NCI-H510A (cell line): ENCODE measurements around the gene THAP4.
"Not testable (repeated sequence)": the region's sequence is repeated elsewhere in the genome, so short reads cannot be mapped to it uniquely, and the experiment has no call there.

Source experiments
- DNase-seq: peaks from one replicate; lab custom pipeline; 2025; lab: John Stamatoyannopoulos, UW

Gene THAP4

DNA sequence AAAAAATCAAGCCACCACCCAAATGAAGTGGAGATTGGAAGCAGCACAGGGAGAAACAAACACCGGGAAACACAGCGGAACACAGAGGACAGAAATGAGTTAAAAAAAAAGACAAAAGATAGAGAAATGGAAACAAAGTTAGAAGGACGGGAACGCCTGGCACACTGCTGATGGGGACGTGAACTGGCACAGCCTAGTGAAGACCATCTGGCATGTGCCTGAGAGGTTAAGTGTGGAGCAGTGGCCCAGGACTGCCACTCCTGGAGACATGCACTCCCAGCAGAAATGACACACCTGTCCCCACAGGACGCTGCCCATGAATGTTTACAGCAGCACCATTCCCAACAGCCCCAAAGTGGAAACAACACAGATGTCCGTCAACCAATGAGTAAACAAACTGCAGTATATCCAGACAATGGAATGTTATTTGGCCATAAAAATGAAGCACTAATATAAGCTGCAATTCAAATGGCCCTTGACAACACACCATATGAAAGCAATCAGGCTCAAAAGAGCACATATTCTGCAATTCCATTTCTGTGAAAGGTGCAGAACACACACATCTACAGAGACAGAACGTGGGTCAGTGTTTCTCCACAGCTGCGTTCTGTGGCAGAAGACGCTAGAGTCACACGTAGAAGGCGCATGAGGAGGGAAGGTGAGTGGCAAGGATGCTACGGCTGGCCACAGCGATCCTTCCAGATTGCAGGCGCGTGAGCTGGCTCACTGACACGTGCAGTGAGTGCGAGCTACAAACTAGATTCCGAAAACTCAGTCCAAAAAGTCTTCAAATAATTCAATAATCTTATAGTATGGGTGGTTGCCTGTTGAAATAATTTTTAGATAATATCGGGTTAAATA lies 24.6 kb downstream of the THAP4 start:
- DNase-seq = no peak

- DNase-seq = no peak
These were observed 25.9 kb downstream of the THAP4 start for GRCh38 chr2:241611062-241611461.

- DNase-seq = no peak
These were observed 26.8 kb downstream of the THAP4 start for GRCh38 chr2:241609859-241610793.

- no peak for DNase-seq
These were observed 28.1 kb downstream of the THAP4 start for GRCh38 chr2:241608881-241609280.

DNA sequence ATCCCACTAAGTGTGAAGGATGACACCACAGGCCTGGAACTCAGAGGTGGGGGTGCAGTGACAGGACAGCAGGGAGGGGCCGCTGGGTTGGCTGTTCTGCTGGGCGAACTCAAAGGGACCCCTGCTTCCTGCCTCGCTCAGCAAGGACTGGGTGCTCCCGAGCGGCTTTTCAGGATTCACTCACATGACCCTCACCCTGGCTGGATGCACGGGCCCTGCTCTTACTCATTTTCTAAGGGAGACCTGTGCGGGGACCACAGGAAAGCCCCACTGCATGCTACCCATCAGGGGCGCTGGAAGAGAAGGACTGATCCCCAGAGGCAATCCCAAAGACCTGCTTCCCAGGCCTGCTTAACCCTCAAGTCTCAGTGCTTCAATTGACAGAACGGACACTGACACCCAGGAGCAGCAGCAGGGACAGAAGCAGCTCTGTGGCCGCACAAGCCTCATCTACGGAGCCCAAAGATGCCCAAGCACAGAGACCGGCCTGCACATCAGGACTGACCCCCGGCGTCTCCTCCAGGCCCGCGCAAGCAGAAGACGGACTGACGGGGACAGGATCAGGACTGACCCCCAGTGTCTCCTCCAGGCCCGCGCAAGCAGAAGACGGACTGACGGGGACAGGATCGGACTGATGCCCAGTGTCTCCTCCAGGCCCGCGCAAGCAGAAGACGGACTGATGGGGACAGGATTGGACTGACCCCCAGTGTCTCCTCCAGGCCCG lies 29.6 kb downstream of the THAP4 start:
- DNase-seq = no peak

DNA sequence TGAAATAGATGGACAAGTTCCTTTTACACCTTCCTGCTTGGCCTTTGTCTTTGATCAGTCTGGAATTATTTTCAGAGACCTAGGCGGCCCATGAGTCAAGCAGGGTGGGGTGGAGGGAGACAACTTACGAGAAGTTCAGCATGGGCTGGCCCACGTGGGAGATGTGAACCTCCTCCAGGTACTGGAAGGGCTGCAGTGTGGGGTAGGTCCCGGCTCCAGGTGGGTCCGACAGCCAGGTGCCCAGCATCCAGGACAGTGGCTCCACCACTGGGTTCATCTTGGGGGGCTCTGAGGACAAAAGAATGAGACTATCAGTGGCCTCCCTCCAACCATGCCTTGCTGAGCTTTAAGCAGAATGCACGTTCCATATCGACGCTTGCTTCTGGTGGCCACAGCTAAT lies 30.8 kb downstream of the THAP4 start:
- DNase-seq = no peak

DNA sequence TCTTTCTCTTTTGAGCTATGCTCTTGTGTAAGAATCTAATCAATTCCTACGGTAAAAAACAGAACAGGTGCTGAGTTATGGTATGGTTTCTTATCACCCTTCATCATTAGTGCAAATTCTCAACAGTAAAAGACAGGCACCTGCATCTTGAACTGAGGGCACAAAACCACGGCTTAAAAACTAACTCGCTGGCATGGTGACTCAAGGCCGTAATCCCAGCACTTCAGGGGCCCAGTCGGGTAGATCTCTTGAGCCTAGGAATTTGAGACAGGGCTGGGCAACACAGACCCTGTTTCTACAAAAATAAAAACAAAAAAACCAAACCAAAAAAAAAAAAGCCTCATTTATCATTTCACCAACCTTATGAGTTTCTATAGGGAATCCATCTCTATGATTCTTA lies 33.3 kb downstream of the THAP4 start:
- no peak for DNase-seq

DNA sequence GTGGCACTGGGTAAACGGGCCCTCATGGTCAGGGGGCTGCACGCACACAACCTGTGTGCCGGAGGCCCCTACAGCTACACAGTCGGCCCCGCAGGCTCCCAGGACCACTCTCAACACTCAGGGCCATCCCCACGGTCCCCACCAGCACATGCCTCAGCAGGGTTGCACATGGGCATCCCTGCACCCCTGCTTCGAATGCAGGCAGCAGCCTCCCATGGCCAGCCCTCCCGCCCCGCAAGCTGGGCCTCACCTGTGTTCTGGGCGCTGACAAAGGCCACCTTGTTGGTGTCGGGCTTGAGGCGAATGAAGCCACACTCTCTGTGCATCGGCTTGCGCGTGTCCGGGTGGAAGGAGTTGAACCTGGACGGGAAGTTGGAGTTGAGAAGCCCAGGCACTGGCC lies 34.2 kb downstream of the THAP4 start:
- no peak for DNase-seq

DNA sequence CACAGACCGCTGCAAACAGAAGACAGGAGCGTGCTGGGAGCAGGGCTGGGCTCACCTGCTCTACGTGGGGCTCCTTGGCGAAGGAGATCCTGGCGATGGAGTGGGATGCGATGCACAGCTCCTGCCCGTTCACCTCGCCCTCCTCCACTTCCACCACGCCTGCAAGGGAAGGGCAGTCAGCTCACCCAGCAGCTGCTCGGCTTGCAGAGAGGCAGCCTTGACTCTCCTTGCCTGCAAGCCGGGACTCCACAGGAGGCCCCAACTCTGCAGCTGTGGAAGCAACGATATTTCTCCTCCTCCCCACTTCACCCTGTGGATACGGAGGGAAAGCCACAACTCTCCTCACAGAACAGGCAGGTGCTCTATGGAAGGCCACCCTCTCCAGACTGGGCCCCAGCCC lies 35.1 kb downstream of the THAP4 start:
- no peak for DNase-seq

- no peak for DNase-seq
These were observed 37.3 kb downstream of the THAP4 start for GRCh38 chr2:241599615-241600014.

- no peak for DNase-seq
These were observed 38.5 kb downstream of the THAP4 start for GRCh38 chr2:241598487-241598886.

DNA sequence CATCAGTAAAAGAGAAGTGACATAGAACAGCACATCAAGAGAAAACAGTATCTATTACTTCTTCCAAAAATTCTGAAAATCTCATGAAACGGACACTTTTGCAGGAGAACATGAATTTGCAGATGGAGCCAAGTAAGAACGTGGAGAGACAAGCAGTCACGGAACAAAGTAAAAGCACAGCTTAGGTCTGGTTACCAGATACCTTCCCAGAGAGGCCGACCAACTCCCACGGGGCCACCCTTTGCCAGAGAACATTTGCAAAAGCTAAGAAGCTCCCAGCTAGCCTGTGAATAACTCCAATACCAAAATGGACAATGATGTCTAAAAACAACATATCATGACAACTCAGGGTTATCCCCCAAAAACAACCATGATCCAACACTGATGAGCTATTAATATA lies 38.9 kb downstream of the THAP4 start:
- no peak for DNase-seq

DNA sequence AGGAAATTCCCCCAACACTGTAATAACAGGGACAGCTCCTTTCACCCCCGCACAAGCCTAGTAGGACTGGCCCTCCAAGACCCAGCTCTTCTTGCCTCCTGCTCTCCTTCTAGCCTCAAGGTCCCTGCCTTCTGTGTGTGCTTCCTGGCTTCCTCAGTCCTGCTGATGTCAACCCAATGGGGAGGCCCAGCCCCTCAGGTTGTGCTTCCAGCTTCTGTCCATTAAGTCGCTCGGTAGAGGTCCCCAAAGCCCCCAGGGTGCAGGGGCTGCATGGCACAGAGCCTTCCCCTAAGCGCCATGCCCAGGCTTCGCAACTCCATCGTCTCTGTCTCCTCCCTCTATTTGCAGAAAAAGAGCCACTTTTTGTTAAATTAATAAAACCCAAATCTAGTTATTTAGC lies 39.4 kb downstream of the THAP4 start:
- DNase-seq = no peak

DNA sequence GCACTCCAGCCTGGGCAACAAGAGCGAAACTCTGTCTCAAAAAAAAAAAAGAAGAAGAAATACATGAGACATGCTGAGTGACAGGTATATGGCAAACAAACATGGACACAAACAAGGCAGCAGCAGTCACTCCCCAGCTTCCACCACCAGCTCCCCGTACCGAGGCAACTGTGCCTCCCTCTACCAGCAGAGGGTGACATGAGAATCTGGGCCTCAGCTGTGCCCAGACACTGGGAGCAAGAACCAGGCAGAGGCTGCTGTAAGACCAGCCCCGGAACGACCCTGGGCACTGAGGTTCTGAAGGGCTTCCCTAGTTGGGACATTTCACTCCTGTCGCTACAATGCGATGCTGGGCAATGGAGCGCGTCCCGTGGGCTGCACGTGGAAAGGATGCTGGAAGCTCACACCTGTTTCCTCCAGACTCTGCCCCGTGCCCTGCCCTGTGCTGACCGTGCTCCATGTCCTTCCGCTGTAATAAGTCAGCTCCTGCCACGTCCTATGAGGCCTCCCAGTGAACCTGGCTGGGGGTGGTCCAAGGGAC lies 41.3 kb downstream of the THAP4 start:
- no peak for DNase-seq

DNA sequence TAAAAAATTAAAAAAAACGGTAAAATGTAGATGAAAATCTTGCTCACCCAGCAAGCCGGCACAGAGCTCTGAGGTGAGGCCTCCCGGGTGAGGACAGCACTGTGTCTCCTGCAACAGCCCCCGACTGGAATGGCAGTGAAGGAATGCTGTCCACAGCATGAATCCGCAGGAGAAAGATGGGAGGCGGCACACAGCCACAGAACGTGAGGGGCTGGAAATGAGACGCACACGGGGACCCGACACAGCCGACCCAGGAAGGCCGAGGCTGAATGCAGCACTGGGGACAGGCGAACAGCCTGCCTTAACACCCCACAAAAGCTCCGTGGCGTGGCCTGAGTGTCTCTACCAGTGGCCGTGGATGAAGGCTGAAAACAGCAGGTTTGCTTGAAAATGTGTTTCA lies 43.7 kb downstream of the THAP4 start:
- no peak for DNase-seq

GRCh38 chr2:241592126-241592845 lies 44.7 kb downstream of the THAP4 start:
- DNase-seq = no peak

DNA sequence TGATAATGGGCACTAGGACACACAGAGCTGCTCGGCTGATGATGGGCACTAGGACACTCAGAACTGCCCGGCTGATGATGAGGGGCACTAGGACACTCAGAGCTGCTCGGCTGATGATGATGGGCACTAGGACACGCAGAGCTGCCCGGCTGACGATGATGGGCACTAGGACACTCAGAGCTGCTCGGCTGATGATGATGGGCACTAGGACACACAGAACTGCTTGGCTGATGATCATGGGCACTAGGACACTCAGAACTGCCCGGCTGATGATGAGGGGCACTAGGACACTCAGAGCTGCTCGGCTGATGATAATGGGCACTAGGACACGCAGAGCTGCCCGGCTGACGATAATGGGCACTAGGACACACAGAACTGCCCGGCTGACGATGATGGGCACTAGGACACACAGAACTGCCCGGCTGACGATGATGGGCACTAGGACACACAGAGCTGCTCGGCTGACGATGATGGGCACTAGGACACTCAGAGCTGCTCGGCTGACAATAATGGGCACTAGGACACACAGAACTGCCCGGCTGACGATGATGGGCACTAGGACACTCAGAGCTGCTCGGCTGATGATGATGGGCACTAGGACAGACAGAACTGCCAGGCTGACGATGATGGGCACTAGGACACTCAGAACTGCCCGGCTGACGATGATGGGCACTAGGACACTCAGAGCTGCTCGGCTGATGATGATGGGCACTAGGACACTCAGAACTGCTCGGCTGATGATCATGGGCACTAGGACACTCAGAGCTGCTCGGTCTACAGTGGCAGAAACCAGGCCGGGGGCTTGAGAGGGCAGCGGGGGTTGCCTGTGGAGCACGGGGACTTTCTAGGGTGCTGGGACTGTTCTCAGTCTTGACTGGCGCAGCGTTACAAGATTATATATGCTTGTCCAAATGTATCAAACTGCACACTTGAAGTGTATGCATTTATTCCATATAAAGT lies 46.2 kb downstream of the THAP4 start:
- DNase-seq = not testable (repeated sequence)

GRCh38 chr2:241589863-241590262 lies 47.1 kb downstream of the THAP4 start:
- not testable (repeated sequence) for DNase-seq

- no peak for DNase-seq
These were observed 50.2 kb downstream of the THAP4 start for GRCh38 chr2:241586564-241587264.

DNA sequence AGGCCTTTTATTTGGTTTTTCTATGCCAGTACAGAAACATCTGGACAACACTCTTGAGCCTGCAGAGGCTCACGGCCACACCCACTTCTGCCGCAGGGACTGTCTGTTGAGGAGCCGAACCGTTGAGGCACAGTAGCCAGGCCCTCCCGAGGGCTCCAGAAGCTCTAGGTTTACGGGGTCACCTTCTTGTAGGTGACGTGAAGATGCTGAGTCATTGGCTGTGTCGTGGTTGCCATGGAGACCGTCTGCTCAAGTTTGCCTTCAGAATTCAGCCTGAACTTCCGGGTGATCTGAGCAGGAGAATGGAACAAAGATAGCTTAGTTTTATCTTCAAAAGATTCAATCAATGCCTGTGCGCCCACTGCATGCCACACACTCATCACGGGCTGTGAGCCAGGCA lies 52.5 kb downstream of the THAP4 start:
- DNase-seq = no peak
